Measurements from ENCODE around the gene TLE3. TPM values are rescaled to one million over a fixed set of nuclear protein-coding genes. Genes with fewer than 3 reads are reported as not detected.
"Not testable (repeated sequence)": the region's sequence is repeated elsewhere in the genome, so short reads cannot be mapped to it uniquely, and the experiment has no call there.

Gene TLE3
- polyA plus RNA-seq, 3 donors: 38.1 to 44.6 (median 42.1) TPM

DNA sequence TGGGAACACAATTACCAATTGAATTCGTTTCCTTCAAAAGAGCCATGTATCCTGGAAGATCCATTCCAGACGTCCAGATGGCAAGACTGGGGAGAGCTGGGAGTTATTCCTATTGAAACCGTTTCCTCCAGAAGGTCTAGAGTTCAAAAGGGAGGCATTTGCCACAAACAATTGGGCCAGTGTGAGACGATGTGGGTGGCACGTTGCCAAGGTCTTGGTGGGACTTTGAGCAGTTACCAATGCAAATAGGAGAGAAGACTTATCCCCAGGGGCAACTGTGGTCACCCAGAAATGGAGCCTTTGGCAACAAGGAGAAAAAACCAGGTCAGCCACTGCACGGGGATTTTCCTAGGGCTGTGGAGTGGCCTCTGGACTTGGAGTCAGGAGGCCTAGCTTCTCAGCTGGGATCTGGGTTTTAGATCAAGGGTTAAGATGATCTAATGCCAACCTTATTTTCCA is 29.6 kb upstream of the TLE3 start:
- DNase-seq: no peak

DNA sequence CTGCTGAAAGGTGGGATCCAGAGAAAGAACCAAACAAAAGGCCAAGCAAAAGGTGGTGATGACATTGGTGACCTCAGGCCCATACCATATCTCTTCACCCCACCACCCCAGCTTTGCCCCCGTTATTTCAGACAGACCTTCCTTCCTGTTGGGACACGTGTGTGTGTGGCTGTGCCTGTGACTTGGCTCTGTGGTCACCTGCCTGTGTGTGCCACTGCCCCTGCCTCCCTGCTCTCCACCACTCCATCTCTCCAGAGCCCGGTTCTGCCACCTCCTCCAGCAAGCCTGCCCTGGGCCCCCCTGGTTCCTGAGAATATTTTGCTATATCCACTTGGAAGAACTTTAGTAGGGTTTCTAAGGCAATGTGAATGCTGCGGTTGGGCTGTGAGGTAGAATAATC is 28.6 kb upstream of the TLE3 start:
- no peak for DNase-seq

DNA sequence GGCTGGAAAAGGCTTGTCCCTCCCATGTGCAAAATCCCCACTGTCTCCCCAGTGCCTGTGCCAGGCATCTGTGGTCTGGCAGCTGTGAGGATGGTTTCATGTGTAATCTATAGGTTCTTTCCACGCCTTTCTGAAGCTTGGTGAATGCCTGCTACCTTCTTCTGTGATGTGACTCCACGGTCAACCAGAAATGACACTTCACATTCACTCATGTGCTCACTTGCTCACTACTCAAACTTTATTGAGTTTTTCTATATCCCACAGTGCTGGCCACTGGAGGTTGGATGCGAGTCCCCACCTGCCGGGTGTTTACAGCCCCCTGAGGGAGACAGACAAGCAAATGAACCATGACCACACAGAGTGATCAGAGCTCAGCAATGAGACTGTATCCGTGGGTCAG is 27.9 kb upstream of the TLE3 start:
- DNase-seq: no peak

DNA sequence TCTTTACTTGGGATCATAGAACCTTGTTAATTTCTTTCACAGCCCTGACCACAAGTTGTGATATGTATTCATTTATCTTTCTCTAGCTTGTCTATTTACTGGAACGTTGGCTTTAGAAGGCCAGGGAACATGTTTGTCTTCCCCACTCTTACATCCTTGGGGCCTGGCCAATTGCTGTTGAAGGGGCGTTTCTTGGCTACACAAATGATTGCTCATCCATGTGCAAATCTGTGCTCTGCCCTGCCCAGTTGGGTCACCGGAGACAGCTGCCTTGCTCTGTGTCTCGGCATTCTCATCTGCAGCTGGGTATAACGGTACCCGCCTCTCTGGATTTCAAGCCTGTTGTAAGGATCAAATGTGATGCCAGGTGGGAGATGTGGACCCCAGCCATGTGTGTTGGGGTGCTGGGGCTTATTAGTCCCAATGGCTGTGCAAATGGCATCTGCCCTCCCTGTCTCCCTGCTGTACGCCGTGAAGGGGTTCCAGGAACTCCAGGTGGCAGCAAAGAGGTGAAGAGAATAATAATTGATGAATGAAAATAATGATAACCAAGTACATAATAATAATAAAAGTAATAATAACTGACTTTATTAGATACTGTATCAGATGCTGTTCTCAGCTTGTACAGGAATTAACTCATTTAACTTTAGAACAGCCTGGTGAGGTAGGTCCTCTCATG is 24.0 kb upstream of the TLE3 start:
- DNase-seq: no peak

DNA sequence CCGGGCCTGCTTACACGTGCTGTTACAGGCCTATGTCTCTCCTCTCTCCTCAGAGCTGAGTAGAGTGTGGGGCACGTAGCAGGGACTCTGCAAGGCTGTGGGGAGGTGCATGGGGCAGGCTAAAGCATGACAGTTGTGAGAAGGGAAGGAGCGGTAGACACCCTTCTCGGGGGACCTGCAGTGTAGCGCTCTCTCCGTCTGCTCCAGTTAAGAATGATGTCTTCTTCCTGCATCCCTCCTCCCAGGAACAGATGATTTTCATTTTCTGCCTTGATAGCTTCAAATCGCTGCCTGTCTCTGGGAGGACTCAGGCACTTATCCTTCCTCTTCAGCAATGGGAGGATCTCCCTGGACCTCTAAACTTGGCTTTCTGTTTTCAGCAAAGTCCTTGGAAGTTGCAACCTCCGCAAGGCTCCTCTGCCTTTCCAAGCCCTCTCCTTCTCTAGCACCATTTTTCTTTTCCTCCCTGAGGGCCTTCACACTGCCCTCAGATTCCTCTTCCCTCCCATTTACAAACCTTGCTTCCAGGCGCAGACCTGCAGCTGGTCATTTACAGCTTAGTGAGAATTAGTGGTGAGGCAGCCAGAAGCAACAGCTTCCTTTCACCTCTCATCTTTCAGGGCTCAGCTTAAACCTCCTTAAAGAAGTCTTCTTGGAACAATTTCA is 23.4 kb upstream of the TLE3 start:
- no peak for DNase-seq

DNA sequence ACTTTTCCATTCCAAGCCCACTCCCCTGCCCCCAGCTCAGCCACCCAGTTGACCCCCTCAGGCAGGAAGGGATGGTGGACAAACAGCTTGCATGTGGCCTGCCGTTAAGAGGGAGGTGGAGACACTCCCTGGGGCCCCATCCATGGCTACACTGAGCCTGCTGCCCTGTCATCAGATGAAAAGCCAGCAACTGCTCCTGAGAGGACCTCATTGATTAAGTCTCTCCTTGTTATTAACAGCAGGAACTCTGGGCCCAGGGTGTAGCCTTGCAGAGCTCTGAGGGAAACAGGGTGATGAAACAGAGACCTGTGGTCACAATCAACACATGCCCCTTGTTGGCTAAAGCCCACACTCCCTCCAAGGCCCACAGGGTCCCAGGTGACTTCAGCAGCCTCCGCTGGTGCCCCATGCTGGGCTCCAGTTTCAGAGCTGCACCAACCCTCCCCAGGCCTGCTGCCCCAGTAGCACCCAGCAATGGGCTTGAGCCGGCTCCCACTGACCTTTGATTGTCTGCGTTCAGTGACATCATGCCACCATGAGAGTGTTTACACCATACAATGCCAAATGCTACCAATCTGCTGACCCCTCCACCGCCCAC is 22.3 kb upstream of the TLE3 start:
- no peak for DNase-seq

DNA sequence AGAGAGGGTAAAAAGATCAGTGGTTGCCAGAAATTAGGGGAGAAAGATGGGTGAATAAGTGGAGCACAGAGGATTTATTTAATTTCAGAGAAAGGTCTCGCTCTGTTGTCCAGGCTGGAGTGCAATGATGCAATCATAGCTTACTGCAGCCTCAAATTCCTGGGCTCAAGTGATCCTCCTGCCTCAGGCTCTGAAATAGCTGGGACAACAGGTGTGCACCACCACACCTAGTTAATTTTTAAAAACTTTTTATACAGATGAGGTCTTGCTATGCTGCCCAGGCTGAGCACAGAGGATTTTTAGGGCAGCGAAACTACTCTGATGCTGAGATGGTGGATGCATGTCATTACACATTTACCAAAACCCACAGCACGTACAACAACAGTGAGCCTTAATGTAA is 20.9 kb upstream of the TLE3 start:
- no peak for DNase-seq

DNA sequence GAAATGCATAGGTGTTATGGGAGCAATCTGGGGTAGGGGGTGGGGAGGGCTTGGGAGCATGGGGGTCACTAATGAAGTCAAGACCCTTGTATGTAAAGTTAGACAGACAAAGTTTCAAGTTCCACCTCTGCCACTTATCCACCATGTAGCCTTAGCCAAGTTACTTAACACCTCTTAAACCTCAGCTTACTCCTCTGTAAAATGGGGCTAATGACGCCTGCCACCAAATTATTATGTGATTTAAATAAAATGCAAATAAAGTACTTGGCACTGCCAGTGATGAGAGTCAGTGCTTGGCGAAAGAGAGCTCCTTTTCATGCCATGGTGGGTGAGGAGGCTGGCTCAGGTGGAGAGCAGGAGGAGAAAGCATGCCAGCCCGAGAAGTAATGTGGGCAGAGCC is 18.6 kb upstream of the TLE3 start:
- DNase-seq: no peak

DNA sequence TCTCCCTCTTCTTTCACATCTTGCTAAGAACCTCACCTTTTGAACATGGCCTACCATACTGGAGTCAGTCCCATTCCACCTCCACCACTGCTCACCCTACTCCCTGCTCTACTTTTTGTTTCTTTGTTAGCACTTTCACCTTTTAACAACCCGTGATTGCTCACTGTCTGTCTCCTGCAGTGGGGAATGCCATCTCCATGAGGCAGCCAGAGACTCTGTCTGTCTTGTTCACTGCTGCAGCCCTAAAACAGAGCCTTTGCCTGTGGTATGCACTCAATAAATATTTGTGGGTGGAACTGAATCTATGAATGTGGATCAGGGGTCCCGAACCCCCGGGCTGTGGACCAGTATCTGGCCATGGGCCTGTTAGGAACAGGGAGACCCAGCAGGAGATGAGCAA is 16.5 kb upstream of the TLE3 start:
- DNase-seq: no peak

DNA sequence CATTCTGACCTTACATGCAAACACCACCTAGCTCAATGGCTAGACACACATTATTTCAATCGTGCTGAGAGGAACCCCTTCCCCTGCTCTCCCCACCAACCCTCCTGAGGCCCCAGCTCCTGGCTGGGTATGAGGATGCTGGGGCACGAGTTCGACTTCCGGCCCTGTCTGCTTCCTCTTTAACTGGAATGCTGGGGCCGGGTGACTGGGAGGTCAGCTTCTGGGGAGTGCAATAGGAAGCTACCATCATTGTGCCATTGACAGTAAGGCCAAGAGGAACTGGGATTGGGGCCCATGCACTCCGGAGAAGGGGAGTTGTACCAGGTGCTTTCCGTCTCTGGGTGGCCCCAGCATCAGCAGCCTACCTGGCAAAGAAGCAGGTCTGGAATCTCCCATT is 15.6 kb upstream of the TLE3 start:
- no peak for DNase-seq

DNA sequence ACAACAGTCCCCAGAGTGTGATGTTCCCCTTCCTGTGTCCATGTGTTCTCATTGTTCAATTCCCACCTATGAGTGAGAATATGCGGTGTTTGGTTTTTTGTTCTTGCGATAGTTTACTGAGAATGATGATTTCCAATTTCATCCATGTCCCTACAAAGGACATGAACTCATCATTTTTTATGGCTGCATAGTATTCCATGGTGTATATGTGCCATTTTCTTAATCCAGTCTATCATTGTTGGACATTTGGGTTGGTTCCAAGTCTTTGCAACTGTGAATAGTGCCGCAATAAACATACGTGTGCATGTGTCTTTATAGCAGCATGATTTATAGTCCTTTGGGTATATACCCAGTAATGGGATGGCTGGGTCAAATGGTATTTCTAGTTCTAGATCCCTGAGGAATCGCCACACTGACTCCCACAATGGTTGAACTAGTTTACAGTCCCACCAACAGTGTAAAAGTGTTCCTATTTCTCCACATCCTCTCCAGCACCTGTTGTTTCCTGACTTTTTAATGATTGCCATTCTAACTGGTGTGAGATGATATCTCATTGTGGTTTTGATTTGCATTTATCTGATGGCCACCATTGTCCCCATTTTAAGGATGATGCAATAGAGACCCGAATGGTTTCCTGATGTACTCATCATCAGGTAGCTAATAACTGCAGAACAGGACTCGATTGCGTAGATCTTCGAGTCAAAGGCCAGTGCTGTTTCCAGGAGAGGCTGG is 15.0 kb upstream of the TLE3 start:
- not testable (repeated sequence) for DNase-seq

DNA sequence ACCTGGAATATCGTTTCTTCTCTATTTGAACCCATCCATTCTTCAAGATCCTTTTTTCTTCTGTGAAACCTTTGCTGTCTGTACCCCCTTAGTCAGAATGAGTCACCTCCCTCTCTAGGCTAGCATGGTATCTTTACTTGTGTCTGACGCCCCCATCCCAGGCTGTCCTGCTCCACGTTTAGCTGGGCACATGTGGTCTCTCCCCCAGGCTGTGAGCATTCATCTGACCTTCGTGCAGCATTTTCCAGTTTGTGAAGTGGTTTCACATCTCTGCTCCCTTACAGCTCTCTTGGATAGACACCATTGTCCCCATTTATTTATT is 14.3 kb upstream of the TLE3 start:
- no peak for DNase-seq

DNA sequence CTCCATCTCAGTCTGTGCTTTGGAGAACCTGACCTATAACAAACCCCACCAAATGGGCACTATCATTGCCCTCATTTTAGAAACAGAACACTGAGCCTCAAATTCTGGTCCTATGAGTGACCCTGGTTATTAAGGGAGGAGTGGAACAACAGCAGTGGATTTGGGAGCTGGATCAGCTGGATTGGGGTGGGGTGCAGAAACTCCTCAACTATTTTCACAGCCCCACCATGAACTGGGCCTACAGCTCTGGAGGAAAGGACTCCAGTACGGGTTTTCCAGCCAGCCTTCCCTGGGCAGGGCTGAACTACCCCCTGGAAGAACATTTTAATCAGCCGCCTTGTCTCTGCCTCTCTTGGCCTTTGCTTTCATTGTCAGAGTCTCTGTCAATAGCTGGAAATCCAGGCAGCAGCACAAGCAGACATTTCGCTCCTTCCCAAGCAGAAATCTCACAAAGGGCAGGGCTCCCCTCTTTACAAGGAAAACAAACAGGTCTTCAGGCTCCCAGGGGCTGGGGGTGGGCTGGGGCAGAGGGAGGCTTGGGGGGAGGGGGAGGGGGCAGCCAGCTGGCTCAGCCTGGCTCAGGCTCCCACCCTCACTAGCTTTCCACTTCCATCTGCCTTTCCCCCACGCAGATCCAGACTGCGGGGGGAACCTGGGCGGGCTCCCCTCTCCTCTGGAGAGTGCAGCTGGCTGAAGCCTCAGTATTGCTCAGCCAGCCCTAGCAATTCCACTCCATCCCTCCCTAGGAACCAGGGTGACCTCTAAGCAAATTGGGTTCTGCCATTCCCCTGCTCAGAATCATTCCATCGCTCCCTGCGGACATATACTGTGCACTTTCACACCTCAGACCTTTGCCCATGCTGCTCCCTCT is 13.7 kb upstream of the TLE3 start:
- DNase-seq: peak; percentile 91

DNA sequence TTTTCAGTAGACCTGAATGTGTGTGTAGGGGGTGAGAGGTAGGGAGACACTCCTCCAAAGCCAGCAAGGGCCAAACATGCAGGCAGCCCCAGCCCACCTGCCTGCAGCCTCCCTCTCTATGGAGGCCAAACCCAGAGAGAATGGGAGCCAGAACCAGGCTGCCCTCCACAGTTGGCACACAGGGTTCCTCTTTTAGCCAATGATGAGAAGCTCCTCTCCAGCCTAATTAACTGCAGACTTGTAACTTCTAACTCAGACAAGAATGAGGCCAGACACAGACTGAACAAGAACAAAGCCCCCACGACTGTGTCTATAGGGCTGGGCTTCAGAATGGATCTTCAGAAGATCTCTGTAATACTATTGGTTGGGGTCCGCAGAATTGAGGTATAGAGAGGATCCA is 12.3 kb upstream of the TLE3 start:
- DNase-seq: no peak

DNA sequence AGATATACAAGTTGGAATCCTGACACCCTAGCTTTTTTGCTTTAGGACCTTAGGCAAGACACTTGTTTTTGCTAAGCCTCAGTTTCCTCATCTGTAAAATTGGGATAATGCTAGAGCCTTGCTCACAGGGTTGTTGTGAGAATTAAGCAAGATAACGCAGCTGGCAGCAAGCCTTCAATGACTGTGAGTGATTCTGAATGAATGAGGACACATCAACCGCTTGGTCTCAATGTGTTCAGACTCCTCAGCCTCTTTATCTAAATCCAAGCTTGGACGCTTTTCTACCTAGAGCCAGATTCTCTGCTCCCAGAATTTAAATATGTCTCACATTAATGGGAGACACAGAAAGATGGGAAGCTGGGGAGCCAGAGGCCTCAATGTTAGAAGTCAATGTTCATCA is 11.8 kb upstream of the TLE3 start:
- DNase-seq: no peak

DNA sequence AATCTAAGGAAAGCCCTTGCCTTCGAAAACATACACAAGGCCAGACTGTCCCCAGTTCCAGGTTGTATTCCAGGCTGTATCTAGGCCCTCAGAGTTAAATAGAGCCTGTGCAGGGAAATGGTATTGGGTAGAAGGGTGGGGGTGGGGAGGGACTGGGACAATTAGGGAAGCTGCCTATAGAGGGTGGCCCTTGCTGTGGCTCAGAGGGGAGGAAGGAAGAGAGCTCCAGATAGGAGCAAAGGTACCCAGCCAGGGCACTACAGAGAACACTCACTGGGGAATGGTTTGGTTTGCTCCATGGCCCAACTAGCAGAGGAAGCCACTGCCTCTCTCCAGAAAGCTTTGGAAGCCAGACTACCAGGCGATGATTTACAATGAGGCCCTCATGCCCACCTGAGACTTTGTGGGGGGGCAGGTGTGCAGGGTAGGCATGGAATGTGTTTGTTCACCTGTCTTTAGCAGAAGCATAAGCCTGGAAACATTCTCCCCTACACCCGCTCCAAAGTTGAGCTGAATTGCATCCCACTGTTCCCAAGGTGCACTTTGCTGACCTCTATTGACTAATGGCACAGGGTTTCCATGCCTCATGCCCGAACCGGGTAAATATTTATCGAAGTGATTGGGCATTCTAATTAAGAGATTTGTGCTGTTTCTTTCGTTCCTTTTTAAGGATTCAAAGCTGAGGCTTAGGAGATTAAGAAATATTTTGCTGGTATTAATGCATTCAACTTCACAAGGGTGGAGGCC is 6.3 kb upstream of the TLE3 start:
- no peak for DNase-seq

DNA sequence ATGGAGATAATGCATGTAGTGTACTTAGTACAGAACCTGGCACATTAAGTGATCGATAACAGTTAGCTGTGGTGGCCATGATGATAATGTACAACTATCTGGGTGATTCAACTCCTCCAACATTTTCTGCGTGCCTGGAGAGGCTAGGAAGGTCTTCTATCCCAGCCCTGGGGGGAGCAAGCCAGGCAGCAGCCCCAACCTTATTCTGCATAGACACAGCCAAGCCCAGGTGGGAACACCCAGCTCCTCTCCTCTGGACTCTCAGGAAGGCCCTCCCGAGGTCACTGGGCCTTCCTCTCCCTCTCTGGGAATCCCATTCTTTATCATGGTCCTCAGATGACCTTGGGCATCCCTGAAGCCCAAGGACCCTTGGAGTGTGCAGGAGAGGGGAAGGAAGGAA is 5.1 kb upstream of the TLE3 start:
- no peak for DNase-seq

DNA sequence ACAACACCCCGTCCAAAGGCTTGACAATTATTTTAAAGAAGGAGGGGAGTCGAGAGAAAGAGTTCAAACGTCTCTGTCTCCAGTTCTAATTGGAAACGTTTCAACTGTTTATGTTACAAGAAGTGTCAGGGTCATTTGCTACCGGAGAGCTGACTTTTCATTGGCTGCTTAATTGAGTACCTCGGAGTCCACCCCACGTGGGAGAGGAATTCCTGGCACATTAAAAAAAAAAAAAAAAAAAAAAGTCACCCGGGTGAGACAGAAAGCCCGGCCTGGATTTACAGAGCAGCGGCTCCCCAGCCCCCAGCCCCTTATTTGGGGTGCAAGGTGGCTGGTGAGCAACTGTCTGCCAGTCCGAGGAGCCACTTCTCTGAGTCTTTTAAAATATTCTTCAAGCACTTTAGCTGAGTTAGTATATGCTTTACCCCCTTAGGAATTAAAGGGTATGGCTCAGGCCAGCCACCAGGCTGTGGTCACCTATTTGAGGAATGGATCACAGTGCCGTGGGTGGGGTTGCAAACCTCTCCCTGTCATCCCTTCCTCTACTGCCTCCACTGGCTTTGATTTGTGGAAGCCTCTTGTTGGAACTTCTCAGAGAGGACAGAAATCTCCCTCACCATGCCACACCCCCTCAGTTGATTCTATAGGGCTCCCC is 3.9 kb upstream of the TLE3 start:
- peak; percentile 98 for DNase-seq

DNA sequence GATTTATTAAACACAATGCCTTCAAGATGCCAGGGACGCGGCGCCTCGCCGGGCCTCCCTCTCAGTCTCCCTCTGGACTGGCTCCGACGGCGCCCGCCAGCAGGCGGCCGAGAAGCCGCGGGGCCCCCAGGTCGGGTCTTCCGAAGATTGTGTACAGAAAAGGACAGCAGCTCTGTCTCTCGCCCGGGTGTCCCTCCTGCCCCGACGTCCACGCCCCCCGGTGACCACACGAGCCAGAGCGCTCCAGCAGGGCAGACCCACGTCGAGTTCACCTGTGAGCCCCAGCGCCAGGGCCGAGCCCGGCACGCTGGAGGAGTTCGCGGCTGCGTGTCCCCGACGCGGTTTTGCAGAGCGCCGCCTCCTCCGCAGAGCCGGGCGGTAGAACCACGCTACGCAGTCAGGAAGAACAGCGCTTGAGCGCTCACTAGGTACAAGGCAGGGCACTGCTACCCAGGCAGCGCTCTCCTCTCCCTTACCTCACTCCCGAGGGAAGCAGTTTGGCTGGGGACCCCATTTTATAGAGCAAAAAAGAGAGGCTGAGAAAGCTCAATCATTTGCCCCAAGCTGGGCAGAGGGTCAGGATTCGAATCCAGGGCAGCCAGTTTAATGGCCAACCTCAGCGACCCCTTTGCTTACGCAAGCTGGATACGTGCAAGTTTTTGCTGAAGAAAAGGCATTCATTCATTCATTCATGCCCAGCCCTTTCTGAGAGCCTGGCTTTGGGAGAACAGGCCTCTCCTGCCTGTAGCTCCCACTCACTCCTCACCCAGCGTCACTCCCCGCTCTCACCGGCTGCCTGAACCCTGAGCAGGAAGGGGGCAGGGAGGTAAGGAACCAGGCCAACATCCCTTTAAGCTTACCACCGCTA is 3.0 kb upstream of the TLE3 start:
- DNase-seq: no peak
